K562 (cell line): ENCODE measurements around the gene NTSR1. TPM values are rescaled to one million over a fixed set of nuclear protein-coding genes. Genes with fewer than 3 reads are reported as not detected.

Source experiments
- ATAC-seq: fragments of 200-7000 bp; cut with Tn5 transposase; 3 replicates; pipeline ENCODE4 v1.9.1; 2020; ENCODE audit warnings: moderate library complexity
- BruUV-seq: library from RNA; stranded (reverse); fragments of 400-500 nt; replicated peaks from 2 replicates; lab custom pipeline; 2021; lab: Mats Ljungman, UMichigan
- CTCF ChIA-PET: fragments of 300-600 bp; formaldehyde crosslinking; extraction: SDS; loops from one replicate; lab custom pipeline; 2021; ENCODE audit warnings: low intra/inter-chr PET ratio; lab: Yijun Ruan, JAX
- POLR2A ChIA-PET: fragments of 300-600, 350-650 bp; sonication (Branson Sonifier 250); formaldehyde crosslinking; extraction: SDS; loops from one replicate; lab custom pipeline; 2021; ENCODE audit warnings: antibody characterized with exemption, inconsistent platforms; lab: Yijun Ruan, JAX
- DNase-seq, 4 experiments: peaks; one replicate each; pipeline versions ENCODE4 v3.0.0 to v3.0.0-alpha.2; 2011 to 2018; ENCODE audit warnings: low spot score in 3 of 4, mixed read lengths in 3 of 4; ENCODE audit errors: extremely low read depth in 1 of 4
- FAIRE-seq: peaks from 2 replicates; lab custom pipeline; 2011; peaks lifted over from hg19 to GRCh38; lab: Jason Lieb, UNC
- H2AFZ ChIP-seq: 2 replicates; pipeline ENCODE4 v1.6.0; 2011; ENCODE audit warnings: low read depth, low read length, control low read depth, inconsistent platforms
- H3K27ac ChIP-seq: fragments of 200-600 bp; 3 replicates; pipeline ENCODE4 v1.8.0; 2011; ENCODE audit warnings: low read depth, mild to moderate bottlenecking, control low read depth, inconsistent platforms, low read length, moderate library complexity, mixed read lengths; ENCODE audit errors: extremely low read depth
- H3K27me3 ChIP-seq, 2 experiments: fragments of 300-600 bp in 1 of 2; 2 replicates in 1 of 2; 3 replicates in 1 of 2; pipeline versions ENCODE4 v1.6.0 to v1.8.0; 2011; ENCODE audit warnings: inconsistent platforms in 2 of 2, low read length in 2 of 2, mild to moderate bottlenecking in 1 of 2, mixed read lengths in 1 of 2, moderate library complexity in 1 of 2; ENCODE audit not compliant: control insufficient read depth in 2 of 2, insufficient read depth in 2 of 2
- H3K36me3 ChIP-seq: fragments of 300-600 bp; 3 replicates; pipeline ENCODE4 v1.8.0; 2011; ENCODE audit warnings: mild to moderate bottlenecking, low read length, inconsistent platforms; ENCODE audit not compliant: control insufficient read depth, insufficient read depth
- H3K4me1 ChIP-seq, 2 experiments: fragments of 200-600 bp in 1 of 2; replicated peaks in 1 of 2; 2 replicates in 1 of 2; 3 replicates in 1 of 2; pipeline versions ENCODE4 v1.5.1 to v1.8.0; 2011; ENCODE audit warnings: inconsistent platforms in 2 of 2, low read length in 2 of 2, mild to moderate bottlenecking in 1 of 2, mixed read lengths in 1 of 2, moderate library complexity in 1 of 2; ENCODE audit not compliant: control insufficient read depth in 2 of 2, insufficient read depth in 2 of 2
- H3K4me2 ChIP-seq: 2 replicates; pipeline ENCODE4 v1.6.1; 2011; ENCODE audit warnings: low read length, control low read depth, inconsistent platforms, mixed read lengths; ENCODE audit not compliant: insufficient read depth
- H3K4me3 ChIP-seq: fragments of 200-600 bp; sonication (generic), shearing (Covaris generic); 2 replicates; pipeline ENCODE4 v1.5.1; 2016; ENCODE audit warnings: control low read depth, inconsistent platforms
- H3K79me2 ChIP-seq: fragments of 200-600 bp; 3 replicates; pipeline ENCODE4 v1.8.0; 2011; ENCODE audit warnings: low read length, inconsistent platforms; ENCODE audit not compliant: control insufficient read depth, insufficient read depth
- H3K9ac ChIP-seq, 2 experiments: 2 replicates each; pipeline versions ENCODE4 v1.6.0 to v1.6.1; 2011; ENCODE audit warnings: low read depth in 2 of 2, low read length in 2 of 2, control low read depth in 1 of 2, inconsistent platforms in 1 of 2, mild to moderate bottlenecking in 1 of 2, mixed read lengths in 1 of 2; ENCODE audit not compliant: insufficient read depth in 1 of 2
- H3K9me1 ChIP-seq: one replicate; pipeline ENCODE4 v1.6.0; 2011; ENCODE audit warnings: inconsistent platforms, mild to moderate bottlenecking, low read length, moderate library complexity; ENCODE audit not compliant: control insufficient read depth, insufficient read depth
- H3K9me3 ChIP-seq: replicated peaks from 2 replicates; pipeline ENCODE4 v1.5.1; 2011; ENCODE audit warnings: low read depth, low read length, inconsistent platforms; ENCODE audit not compliant: control insufficient read depth, insufficient read depth
- H4K20me1 ChIP-seq: replicated peaks from 2 replicates; pipeline ENCODE4 v1.6.1; 2011; ENCODE audit warnings: low read length, inconsistent platforms, mixed read lengths; ENCODE audit not compliant: control insufficient read depth, insufficient read depth
- CAMTA2 ChIP-seq: fragments of 250-450 bp; sonication (Bioruptor Pico); conservative IDR thresholded peaks from 2 replicates; pipeline ENCODE4 v1.5.1; 2022
- FOXA1 ChIP-seq: fragments of 450-650 bp; IDR thresholded peaks from 2 replicates; pipeline ENCODE4 v1.6.1; 2016; ENCODE audit warnings: mild to moderate bottlenecking, borderline replicate concordance
- POLR3A ChIP-seq: IDR thresholded peaks from 2 replicates; pipeline ENCODE4 v1.6.1; 2011; ENCODE audit warnings: borderline replicate concordance, mild to moderate bottlenecking, moderate library complexity; ENCODE audit not compliant: insufficient read length, insufficient read depth; ENCODE audit errors: extremely low read depth
- TEAD2 ChIP-seq: fragments of 450-650 bp; IDR thresholded peaks from 2 replicates; pipeline ENCODE4 v1.6.1; 2016; ENCODE audit warnings: missing genetic modification characterization, control low read depth, missing compliant biosample characterization
- ZNF263 ChIP-seq: sonication (generic); formaldehyde crosslinking; IDR thresholded peaks from 2 replicates; pipeline ENCODE4 v1.8.0; 2022; ENCODE audit warnings: mild to moderate bottlenecking, missing genetic modification reagents, borderline replicate concordance
- ZNF668 ChIP-seq: fragments of 250-450 bp; sonication (Bioruptor Pico); IDR thresholded peaks from 2 replicates; pipeline ENCODE4 v1.8.0; 2022; ENCODE audit warnings: mild to moderate bottlenecking, inconsistent platforms
- ZNF79 ChIP-seq: fragments of 250-450 bp; sonication (Bioruptor Pico); IDR thresholded peaks from 2 replicates; pipeline ENCODE4 v1.4.0; 2020; ENCODE audit warnings: low read depth, mild to moderate bottlenecking, moderate library complexity
- ZNF830 ChIP-seq: fragments of 250-450 bp; sonication (Bioruptor Pico); IDR thresholded peaks from 2 replicates; pipeline ENCODE4 v1.5.0; 2021; ENCODE audit warnings: mild to moderate bottlenecking
- WGBS: fragments of 100-300 bp; shearing (Covaris generic); methylation state at CpG from one replicate; pipeline ENCODE4 v1.1.6; 2016; ENCODE audit warnings: low coverage, mixed read lengths; ENCODE audit not compliant: insufficient coverage; ENCODE audit errors: missing lambda C conversion rate; 5-methylcytosine and 5-hydroxymethylcytosine counted together
- in situ Hi-C: fragments of 300-500 bp; cut with MboI; formaldehyde crosslinking; loops from 4 replicates; pipeline ENCODE4 v1.15.0; 2018; ENCODE audit warnings: inconsistent platforms, mixed read lengths
- intact Hi-C: fragments of 100-400 bp; cut with micrococcal nuclease; formaldehyde crosslinking; loops from 2 replicates; pipeline ENCODE4 v1.14.2; 2022
- polyA plus RNA-seq, 8 experiments: library from polyadenylated mRNA; depleted of rRNA in 4 of 8; stranded (reverse) in 5 of 8; unstranded in 3 of 8; fragments of >200 nt; fragmentation: Nextera tagmentation in 2 of 8; fragmentation: Illumina TruSeq in 1 of 8; extraction: Ambion mirVana in 2 of 8; extraction: Trizol in 1 of 8; gene quantifications; 2 replicates each; pipeline versions ENCODE4 v1.2.1 to v1.2.3, GENCODE V29; 2011 to 2014; ENCODE audit warnings: inconsistent platforms in 1 of 8, missing spikeins in 1 of 8
- total RNA-seq, 7 experiments: library from RNA; depleted of rRNA in 6 of 7; stranded (reverse); fragments of >200 nt in 6 of 7; fragmentation: Illumina TruSeq in 2 of 7; extraction: Trizol in 2 of 7; gene quantifications; 2 replicates each; pipeline versions ENCODE4 v1.2.1 to v1.2.3, GENCODE V29; 2011 to 2021; ENCODE audit warnings: low replicate concordance in 1 of 7
- TF ChIP-seq, protein P1 (sequence below): sonication (generic); formaldehyde crosslinking; IDR thresholded peaks from 2 replicates; pipeline ENCODE4 v1.9.0; 2022; ENCODE audit warnings: mild to moderate bottlenecking, missing genetic modification reagents
- TF ChIP-seq, protein P2 (sequence below): fragments of 450-650 bp; IDR thresholded peaks from 2 replicates; pipeline ENCODE4 v1.6.1; 2017; ENCODE audit warnings: mild to moderate bottlenecking, moderate library complexity

Gene NTSR1
- total and polyA plus RNA-seq, 9 of the 15 experiments (the other 6 are each of a cell fraction or from before 2014, with no cell fraction given): 0.04 to 0.40 (median 0.13) TPM; not detected in 3

DNA sequence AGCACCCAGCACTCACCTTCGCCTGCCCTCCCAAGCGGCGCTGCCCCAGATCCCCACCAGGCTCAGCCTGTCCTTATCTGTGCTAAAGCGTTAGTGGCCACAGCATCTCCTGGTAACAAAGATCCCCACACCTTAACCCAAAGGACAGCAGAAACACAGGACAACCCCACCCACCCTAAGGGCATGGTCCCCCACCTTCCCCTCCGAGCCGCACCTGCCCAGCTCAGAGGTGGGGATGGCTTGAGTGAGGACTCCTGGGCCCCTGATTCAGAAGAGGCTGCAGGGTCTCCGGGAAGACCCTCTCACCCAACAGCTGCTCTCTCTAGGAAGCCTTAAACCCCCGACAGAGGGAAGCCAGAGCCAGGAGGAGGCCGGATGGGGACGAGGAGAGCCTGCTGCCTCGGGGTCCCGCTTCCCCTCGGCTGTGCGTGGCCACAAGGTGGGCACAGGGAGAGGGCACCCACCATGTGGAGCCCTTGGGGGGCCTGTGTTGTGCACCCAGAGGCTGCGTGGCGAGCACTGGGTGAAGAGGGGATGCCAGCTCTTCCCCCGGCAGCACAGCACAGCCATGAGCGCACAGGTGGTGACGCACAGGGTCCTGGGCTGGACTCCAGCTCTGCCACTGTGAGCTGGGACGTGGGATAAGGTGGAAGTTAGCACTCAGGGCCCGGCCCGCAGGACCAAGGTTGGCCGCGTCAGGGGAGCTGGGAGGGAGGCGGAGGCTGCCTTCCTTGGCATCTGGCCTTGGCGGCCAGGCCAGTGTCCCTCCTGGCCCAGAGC is 55.7 kb downstream of the NTSR1 start:
- DNase-seq (no peak), FAIRE-seq (no peak), ATAC-seq (no peak)
- Histone ChIP-seq H3K4me2 (no peak overlapping the region), H2AFZ (no peak overlapping the region), H3K4me3 (no peak overlapping the region), H3K27me3 (peaks cover 0 to 18% of the 10 kb centered on the region in 2 experiments; a peak in 3 of 5 replicates), H3K9me3 (no peaks in the 10 kb centered on the region), H4K20me1 (peaks cover 16% of the 10 kb centered on the region), H3K27ac (no peak overlapping the region), H3K9ac (no peak overlapping the region; a peak in 1 of 4 replicates), H3K79me2 (no peaks in the 10 kb centered on the region), H3K36me3 (no peaks in the 10 kb centered on the region), H3K9me1 (peaks cover 4% of the 10 kb centered on the region), H3K4me1 (peaks cover 0 to 42% of the 10 kb centered on the region in 2 experiments; a peak in 4 of 5 replicates)
- in situ Hi-C loops (no loop called here), intact Hi-C loops (no loop called here)
- no peak for TF ChIP-seq FOXA1
- no peak for TF ChIP-seq ZNF668 (CRISPR knock-in tag)
- no peak for TF ChIP-seq TEAD2 (tag)
- TF ChIP-seq ZNF263: no peak
- TF ChIP-seq, protein P1, sequence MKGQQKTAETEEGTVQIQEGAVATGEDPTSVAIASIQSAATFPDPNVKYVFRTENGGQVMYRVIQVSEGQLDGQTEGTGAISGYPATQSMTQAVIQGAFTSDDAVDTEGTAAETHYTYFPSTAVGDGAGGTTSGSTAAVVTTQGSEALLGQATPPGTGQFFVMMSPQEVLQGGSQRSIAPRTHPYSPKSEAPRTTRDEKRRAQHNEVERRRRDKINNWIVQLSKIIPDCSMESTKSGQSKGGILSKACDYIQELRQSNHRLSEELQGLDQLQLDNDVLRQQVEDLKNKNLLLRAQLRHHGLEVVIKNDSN (CRISPR knock-in tag): no peak
- TF ChIP-seq CAMTA2 (CRISPR knock-in tag): no peak
- TF ChIP-seq, protein P2, sequence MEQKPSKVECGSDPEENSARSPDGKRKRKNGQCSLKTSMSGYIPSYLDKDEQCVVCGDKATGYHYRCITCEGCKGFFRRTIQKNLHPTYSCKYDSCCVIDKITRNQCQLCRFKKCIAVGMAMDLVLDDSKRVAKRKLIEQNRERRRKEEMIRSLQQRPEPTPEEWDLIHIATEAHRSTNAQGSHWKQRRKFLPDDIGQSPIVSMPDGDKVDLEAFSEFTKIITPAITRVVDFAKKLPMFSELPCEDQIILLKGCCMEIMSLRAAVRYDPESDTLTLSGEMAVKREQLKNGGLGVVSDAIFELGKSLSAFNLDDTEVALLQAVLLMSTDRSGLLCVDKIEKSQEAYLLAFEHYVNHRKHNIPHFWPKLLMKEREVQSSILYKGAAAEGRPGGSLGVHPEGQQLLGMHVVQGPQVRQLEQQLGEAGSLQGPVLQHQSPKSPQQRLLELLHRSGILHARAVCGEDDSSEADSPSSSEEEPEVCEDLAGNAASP: no peak
- TF ChIP-seq ZNF79: no peak
- TF ChIP-seq ZNF830 (CRISPR knock-in tag): no peak
- no peak for TF ChIP-seq POLR3A
- CTCF ChIA-PET: no interaction called here
- POLR2A ChIA-PET: interaction anchor here (0.6 to 1.5 kb wide), 3 partner anchors 10 to 58 kb away, joined by 3 read pairs; no protein-coding TSS in a partner anchor
- no TSS peak for BruUV-seq
- WGBS: 31% methylated on average over 20 of the region's 26 CpGs
